GM19099 (cell line): ENCODE data around the gene TPT1.

ENCODE experiments used
- POLR2A ChIP-seq: IDR thresholded peaks from 3 replicates; pipeline ENCODE4 v1.6.1; 2011; ENCODE audit warnings: low read depth; ENCODE audit not compliant: insufficient read length; ENCODE audit errors: extremely low read depth

TPT1 gene

DNA sequence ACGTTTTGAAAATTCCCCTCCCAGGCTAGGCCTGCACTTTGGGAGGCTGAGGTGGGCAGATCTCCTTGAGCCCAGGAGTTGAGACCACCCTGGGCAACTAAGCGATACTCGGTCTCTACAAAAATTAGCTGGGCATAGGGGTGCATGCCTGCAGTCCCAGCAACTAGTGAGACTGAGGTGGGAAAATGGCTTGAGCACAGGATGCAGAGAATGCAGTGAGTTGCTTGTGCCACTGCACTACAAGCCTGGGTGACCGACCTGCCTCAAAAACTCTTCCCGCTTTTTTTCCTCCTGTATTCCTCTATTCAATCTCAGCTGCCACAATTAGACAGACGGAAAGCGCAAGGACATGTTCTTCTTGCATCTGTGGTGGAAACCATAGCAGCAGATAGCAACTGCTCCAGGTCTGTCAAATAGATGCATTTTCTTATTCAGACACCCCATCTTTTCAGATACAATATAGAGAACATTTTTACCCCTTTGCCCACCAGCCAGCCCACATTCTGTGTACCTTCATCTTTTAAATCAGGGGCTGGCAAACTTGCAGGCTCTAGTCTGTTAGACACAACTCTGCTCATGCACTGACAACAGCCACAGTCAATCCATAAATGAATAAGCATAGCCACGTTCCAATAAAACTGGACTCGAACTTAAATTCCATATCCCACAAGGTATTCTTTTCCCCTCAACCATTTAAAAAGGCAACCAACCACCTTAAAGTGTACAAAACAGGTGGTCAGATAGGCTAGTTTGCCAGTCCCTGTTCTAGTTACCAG, 4.8 kb downstream of the TPT1 start:
- TF ChIP-seq POLR2A: no peak

DNA sequence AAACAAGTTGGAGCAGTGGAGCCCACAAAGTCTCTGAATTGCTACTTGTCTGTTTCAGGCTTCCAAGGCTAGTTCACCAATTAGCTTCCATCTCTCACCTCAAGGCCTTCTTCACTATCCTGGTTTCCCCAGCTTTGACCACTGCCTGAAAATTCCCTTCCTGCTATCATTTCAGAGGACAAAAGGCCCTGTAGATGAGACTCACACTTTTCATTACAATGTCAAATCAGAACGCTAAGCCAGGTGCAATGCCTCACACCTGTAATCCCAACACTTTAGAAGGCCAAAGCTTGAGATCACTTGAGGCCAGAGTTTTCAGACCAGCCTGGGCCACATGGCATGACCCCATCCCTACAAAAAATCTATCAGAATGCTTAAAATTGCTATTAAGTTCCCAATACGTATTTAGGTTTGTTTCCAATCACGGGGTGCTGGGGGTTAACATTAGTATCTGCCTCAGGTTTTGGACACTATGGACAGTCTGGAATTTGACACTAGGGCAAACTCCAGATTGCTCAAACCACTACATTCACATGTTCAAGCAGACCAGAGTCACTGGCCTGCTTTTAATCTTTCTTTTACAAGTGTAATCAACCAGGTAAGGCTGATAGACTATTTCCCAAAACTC, 5.5 kb downstream of the TPT1 start:
- no peak for TF ChIP-seq POLR2A

DNA sequence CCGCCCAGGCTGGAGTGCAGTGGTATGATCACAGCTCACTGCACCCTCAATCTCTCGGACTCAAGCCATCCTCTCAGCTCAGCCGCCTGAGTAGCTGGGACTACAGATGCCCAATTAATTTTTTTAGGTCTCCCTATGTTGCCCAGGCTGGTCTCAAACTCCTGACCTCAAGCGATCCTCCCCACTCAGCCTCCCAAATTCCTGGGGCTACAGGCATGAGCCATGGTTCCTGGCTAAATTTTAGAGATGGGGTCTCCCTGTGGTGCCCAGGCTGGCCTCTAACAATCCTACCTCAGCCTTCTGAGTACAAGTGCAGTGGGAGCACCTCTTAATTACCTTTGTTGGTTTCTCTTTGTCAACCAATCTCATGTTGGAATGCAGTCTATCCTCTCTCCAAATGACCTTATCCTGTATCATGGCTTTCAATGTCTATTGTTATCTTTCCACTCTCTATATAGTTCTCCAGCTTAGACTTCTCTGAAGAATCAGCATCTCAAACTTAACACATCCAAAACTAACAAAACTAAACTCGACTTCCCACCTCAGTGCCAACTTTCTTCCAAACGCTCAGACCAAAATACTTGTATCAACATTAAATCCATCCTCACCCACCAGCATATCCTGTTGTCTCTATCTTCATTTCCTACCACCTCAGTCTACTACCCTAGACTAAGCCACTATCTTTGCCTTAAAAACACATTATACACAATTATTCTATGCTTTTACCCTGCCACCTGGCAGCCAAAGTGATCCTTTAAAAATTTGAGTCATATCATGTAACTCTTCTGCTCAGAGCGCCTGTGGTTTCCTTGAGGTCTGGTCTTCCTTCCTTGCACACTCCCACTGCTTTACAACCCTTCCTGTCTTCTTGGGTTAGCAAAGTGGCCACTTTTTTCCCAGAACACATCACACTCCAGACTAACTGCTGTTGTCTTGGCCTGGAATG, 6.7 kb downstream of the TPT1 start:
- TF ChIP-seq POLR2A: peak; percentile 22

DNA sequence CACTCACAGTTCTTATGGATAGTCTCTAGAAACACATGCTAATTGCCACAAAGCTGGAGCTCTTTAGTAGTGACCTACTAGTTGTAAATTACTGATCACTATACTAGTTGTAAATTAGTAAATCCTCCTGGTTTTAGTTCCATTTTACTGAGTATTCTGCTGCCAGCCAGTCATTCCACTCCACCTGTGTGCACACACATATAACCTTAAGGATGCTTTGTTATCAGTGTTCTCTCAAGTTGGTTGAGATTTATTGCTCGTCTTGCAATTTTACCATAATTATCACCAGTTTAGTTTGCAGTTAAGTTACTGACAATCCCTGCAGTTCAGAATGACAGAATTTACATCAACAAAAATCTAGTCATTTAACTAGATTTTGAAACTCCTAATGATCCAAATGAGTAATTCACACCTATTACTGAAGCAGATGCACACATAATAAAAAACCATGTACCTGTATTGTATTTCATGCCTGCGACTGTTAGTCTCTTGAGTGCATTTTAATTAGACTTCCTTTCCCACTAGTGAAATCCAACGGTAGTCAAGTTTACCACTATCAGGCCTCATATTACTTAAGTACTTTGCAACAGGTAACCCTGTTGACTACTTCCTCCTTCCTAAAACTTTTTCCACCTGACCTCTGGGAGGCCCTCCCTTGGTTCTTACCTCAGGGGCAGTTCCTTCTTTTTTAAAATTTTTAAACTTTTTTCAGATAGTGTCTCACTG, 7.6 kb downstream of the TPT1 start:
- TF ChIP-seq POLR2A: no peak

DNA sequence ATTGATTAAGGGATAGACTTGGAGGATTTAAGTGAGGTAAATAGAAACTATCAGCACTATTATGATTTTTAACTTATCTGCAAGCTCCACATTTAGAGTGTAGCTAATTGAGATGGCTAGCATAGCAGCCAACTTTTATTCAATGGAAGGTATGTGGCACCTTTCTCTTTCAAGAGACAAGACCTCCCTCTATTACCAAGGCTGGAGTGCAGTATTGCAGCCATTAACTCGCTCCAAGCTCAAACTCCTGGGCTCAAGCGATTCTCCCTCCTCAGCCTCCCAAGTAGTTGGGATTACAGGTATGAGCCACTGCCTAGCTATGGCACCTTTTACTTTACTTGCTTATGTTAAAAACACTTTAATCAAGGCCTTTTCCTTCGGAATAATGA, 8.2 kb downstream of the TPT1 start:
- TF ChIP-seq POLR2A: no peak

DNA sequence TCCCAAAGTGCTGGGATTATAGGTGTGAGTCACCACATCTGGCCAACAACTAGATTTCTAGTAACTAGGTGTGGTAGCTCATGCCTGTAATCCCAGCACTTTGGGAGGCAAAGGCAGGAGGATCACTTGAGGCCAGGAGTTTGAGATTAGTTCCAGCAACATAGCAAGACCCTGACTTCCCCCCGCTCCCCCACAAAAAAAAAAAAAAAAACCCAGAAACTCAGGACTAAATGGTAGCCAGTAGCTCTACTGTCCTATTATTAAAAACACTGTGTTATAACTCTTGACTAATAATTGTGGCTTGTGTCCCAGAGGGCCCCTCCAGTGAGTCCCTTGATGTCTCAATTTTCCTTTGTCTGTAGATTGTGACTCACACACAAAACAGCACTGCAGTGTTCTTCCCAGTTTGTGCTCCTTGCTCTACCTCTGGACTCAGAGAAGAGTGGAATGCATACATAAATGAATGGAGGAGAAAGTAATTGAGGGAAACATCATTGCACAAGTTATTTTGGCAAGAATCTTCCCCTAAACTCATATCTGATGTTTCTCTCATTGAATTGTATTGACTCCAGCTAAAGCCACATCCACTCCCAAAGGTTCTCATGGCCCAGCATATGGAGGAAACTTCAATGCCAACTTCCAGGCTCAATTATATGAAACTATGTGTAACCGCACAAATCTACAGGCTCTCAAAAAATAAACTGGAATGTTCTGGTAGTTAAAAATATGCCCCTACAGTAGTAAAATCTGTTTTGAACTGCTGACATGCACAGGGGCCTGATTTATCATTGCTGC, 8.8 kb downstream of the TPT1 start:
- TF ChIP-seq POLR2A: peak; percentile 13

DNA sequence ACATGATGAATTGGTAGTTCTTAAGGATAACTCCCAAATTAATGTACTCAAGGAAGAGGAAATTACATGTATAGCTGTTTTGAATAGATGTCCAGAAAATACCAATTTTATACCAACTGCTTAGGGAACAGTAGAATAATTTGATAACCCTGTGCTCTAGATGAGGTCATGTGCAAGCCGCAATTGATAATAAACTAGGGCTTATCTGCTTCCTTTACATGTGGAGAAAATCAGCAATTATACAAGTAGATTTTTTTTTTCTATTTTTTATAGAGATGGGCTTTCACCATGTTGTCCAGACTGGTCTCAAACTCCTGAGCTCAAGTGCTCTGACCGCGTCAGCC, 9.3 kb downstream of the TPT1 start:
- no peak for TF ChIP-seq POLR2A

DNA sequence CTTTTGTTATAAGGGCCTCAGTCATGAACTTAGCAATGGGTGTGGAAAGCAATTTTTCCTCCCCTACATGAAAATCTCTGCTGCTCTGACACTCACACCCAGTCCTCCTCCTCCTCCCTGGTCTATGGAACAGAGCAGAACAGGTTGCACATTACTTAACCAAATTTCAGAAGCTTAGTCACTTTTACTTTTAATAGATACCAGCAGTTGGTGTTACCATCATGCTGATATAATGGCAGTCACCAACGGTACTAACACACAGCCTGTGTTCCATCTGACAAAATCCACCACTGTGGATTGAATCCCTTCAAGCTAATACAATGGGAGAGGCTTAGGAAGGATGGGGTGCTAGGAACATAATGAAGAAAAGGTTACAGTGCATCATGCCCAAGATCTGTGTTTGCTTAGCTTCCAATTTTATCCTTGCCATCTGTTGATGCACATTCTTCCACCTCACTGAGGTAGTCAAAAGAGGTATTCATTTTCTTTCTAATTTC, 9.8 kb downstream of the TPT1 start:
- peak; percentile 24 for TF ChIP-seq POLR2A

DNA sequence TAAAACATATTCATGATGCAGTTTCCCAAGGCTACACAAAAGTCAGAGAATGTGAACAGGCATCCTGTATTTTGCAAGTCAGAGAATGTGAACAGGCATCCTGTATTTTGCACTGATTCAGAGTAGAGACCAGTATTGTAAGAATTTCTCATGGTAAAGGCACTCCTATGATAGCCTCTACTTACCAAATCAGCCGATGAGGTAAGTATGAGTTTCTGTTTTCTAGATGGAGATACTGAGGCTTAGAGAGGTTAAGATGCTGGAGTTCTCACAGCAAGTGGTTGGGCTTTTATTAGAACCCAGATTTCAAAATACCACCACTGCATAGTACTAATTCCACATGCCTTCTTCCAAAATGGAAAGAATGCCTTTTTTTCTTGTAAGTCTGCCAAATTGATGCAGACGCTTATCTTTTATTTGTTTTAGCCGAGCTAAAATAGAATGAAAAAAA, 12.3 kb downstream of the TPT1 start:
- no peak for TF ChIP-seq POLR2A

DNA sequence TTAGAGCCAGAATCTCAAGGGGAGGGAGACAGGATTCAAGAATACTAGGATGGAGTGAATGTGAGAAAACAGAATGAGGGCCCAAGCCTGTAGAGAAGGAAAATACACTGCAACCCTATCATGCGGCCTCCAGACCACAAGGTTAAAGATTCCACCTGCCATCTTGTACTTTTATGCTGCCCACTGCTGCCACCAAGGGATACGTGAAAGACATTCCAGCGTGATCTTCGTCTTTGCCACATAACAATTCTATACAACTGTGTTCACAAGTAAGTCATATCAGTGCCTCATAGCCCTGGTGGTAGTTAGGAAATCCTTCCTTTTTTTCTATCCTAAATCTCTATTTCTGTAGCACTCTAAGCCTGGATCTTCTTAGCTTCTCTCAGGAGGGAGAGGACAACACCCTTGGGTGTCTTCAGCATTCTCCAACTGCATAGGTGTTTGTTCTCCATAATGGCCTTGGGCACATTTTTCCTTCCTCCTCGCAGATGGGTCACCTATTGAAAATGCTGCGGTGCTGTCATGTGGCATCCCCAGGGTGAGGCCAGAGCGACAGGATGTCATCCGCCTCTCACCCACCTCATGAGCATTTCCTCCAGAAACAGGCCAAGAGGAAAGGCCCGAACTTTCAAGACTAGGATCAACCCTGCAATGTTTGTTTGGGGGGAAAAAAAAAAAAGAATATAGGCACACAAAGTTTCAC, 13.6 kb downstream of the TPT1 start:
- peak; percentile 22 for TF ChIP-seq POLR2A

DNA sequence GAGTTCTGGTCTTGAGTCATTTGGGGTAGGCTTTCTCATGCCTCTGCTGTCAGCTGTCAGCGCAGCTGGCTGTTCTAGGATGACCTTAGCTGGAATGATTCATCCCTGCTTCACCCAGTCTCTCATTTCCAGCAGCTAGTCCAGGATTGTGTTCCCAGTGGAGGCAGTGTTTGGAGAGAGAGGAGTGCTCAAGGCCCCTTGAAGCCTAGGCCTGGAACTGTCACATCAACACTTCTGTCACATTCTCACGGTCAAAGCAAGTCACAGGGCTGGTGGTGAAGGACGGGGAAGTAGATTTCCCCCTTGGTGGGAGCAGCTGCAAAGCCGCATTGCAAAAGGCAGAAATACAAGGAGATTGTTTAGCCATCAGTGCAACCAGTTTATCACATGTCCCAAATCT, 15.2 kb downstream of the TPT1 start:
- no peak for TF ChIP-seq POLR2A

DNA sequence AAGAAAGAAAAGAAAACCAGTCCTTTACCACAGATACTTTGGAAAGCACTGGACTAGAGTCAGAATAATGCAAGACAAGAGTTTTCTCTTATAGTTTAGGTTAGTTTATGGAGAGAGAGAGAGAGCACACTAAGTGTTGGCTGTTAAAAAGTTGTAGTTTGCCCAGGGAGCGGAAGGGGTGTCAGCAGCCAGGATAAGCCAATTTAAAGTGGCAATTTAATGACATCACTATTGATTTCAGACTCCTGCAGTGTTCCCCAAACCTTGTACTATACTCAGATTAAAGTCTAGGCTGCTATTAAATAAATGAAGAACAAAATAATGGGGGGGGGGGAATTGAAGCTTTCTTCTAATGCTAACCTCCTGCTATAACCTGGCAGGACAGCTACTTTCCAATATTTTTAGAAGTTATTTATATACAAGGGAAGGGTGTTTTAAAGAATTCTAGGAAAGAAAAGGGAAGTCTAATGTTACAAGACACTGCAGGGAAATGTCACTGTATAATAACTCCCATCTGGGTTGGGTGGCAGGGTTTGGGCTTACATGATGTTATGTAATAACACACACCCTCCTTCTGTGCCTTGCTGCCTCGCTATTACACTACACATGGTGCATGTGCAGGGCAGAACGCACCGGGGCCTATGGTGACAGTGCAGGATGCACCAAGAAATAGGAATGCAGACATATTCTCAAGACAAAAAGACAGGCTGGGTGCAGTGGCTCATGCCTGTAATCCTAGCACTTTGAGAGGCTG, 19.9 kb downstream of the TPT1 start:
- TF ChIP-seq POLR2A: no peak

DNA sequence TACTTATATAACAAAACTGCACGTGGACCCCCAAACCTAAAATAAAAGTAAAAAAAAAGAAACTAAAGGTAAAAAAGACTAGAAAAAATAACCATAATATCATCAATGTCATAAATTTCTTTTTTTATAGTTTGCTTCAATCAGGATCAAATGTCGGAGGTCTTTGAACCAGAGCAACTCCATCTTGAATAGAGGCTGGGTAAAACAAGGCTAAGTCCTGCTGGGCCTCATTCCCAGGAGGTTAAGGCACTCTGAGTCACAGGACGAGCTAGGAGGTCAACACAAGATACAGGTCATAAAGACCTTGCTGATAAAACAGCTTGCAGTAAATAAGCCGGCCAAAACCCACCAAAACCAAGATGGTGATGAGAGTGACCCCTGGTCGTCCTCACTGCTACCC, 24.0 kb downstream of the TPT1 start:
- no peak for TF ChIP-seq POLR2A

DNA sequence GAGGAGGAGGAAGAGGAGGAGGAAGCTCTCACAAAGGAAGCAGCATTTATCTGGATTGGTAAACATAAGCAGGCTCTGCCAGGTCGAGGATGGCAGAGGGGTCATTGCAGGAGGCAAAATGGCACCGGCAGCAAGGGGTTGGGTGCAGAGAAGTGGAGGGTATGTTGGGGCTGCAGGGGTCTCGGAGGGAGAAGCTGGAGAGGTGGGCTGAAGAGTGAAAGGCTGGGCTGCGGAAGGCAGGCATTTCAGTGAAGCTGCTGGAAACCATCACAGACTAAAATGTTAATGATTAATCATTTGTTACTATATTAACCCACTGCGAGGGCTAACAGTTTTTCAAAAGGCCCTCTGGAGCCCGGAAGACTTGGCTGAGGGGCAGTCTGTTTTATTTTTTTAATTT, 24.6 kb downstream of the TPT1 start:
- no peak for TF ChIP-seq POLR2A
